ENCODE data around the gene TPM4.

Gene TPM4

DNA sequence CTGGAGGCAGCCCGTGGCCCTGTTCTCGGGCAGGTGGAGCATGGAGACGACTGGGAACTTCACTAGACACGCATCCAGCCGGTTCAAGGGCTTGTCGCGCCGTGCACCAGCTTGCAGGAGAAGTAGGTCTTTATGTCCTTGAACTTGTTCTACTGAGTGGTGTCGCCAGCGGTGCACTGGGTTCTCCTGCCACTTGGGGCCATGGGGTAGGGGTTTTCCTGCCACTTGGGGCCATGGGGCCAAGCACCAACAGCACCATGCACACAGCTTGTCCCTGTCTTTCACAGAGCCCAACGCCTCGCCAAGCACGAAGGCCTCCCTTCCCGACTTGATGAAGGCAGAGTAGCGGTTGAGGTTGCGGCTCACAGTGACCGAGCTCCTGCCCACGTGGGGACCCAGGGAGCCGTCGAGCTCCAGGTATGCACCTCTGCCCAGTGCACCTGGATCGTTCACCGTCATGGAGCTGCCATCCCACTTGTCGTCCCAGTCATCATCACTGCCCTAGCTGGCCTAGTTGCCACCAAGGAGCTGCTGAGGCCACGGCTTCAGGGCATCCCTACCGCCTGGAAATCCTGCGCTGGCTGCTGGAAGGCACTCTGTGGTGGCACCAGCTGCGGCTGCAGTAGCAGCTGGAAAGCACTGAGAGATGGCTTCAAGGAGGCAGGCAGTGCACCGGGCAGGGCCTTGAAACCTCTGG, 40.5 kb upstream of the TPM4 start:
- Histone ChIP-seq H3K27me3 (ENCODE audit: insufficient read depth, low read length) (no peaks in the 10 kb centered on the region), H3K4me1 (ENCODE audit: insufficient read depth, low read length) (no peaks in the 10 kb centered on the region), H3K4me3 (ENCODE audit: low read length) (no peak overlapping the region), H3K9me3 (ENCODE audit: insufficient read depth, low read depth, low read length) (peaks cover 27% of the 10 kb centered on the region; the same call in 1 of the 2 replicates), H3K36me3 (ENCODE audit: insufficient read depth, low read depth, low read length) (no peaks in the 10 kb centered on the region), H3K27ac (ENCODE audit: low read length) (no peak overlapping the region), H3K9ac (ENCODE audit: low read depth, low read length) (no peak overlapping the region)

DNA sequence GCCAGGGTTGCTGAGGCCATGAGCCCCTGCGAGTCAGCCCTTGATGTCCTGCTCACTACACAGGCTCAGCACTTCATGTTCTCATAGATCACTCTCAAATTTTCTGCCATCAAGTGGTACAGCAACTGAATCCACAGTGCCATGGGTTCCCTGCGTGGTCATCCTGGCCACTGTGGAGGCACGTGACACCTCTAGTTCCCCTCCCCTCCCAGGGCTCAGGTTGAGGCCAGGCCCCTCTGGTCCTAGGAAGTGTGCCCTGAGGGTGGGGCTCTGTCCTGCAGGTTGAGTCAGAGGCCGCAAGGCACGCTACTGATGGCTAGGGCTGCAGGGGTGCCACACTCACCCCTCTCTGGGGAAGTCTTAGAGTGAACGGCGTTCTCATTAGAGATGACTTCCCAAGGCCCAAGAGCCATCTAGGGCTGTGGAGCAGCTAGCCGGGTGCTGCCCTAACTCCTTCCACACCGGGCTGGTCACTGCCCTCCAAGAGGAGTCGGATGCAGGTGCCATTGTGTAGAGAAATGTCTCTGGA, 39.8 kb upstream of the TPM4 start:
- no peak overlapping the region for H3K9ac ChIP-seq (ENCODE audit: low read depth, low read length)
- no peaks in the 10 kb centered on the region for H3K4me1 ChIP-seq (ENCODE audit: insufficient read depth, low read length)
- no peaks in the 10 kb centered on the region for H3K36me3 ChIP-seq (ENCODE audit: insufficient read depth, low read depth, low read length)
- no peak overlapping the region for H3K4me3 ChIP-seq (ENCODE audit: low read length)
- no peaks in the 10 kb centered on the region for H3K27me3 ChIP-seq (ENCODE audit: insufficient read depth, low read length)
- no peak overlapping the region for H3K27ac ChIP-seq (ENCODE audit: low read length)
- peaks cover 27% of the 10 kb centered on the region; the same call in 1 of the 2 replicates for H3K9me3 ChIP-seq (ENCODE audit: insufficient read depth, low read depth, low read length)

DNA sequence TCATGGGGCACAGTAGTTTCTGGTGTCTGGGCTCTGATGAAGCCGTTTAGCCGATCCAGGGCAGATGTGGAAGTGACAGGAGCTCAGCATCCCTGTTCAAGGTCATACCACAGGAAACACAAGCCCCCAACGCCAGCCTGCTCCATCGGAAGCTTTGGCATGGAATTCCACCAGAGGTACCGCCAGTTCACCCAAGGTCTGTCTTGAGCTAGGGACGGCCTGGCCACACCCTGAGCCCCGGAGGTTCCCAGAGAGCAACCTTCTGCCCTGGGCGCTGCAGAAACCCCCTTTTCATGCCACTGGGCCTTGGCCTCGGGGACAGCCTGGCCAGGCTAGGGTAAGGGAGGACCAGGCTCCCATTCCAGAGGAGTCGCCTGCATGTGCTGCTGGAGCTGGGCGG, 39.4 kb upstream of the TPM4 start:
- no peak overlapping the region for H3K9ac ChIP-seq (ENCODE audit: low read depth, low read length)

DNA sequence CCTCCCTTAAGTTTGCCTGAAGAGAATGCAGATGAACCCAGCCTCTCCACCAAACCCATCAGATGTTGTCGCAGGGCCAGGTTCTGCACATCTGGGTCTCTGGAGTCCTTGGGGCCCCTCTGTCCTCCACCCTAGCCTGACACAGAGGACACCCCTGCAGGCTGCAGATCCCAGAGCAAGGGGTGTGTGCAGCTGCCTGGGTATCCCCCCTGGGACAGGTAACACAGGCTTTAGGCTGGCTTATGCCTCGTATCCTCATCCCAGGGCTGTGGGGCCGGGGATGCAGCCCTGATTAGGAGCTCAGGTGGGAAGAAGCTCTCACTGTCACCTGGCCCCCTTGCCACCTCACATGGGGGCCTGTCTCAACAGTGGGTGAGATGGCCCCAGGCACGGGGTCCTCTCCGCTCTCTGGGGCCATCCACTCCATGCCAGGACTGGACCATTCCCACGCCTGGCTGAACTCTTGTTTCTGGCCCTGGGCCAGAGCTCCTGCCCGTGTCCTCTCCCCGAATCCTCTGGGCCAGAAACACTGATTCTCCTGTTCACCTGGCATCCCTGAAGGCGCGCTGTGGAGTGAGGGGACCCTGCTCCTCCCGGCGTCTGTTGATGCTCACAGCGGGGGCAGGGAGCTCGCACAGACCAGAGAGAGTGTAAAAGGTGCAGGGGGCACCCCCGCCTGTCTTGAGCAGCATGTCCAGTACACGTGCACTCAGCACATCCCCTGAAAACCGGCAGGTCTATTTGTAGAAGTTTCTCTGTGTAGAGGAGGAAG, 38.7 kb upstream of the TPM4 start:
- Histone ChIP-seq H3K9ac (ENCODE audit: low read depth, low read length) (no peak overlapping the region), H3K27ac (ENCODE audit: low read length) (no peak overlapping the region), H3K9me3 (ENCODE audit: insufficient read depth, low read depth, low read length) (peaks cover 23% of the 10 kb centered on the region; the same call in 1 of the 2 replicates), H3K4me1 (ENCODE audit: insufficient read depth, low read length) (no peaks in the 10 kb centered on the region), H3K4me3 (ENCODE audit: low read length) (no peak overlapping the region), H3K27me3 (ENCODE audit: insufficient read depth, low read length) (no peaks in the 10 kb centered on the region; the same call in 1 of the 2 replicates), H3K36me3 (ENCODE audit: insufficient read depth, low read depth, low read length) (no peaks in the 10 kb centered on the region)

More for the DNA sequence above, 39.4 kb upstream of the TPM4 start:
- H3K9me3 ChIP-seq (ENCODE audit: insufficient read depth, low read depth, low read length): peaks cover 27% of the 10 kb centered on the region; the same call in 1 of the 2 replicates
- no peak overlapping the region for H3K27ac ChIP-seq (ENCODE audit: low read length)
- no peaks in the 10 kb centered on the region for H3K36me3 ChIP-seq (ENCODE audit: insufficient read depth, low read depth, low read length)
- H3K4me1 ChIP-seq (ENCODE audit: insufficient read depth, low read length): no peaks in the 10 kb centered on the region
- no peaks in the 10 kb centered on the region for H3K27me3 ChIP-seq (ENCODE audit: insufficient read depth, low read length)
- H3K4me3 ChIP-seq (ENCODE audit: low read length): no peak overlapping the region

DNA sequence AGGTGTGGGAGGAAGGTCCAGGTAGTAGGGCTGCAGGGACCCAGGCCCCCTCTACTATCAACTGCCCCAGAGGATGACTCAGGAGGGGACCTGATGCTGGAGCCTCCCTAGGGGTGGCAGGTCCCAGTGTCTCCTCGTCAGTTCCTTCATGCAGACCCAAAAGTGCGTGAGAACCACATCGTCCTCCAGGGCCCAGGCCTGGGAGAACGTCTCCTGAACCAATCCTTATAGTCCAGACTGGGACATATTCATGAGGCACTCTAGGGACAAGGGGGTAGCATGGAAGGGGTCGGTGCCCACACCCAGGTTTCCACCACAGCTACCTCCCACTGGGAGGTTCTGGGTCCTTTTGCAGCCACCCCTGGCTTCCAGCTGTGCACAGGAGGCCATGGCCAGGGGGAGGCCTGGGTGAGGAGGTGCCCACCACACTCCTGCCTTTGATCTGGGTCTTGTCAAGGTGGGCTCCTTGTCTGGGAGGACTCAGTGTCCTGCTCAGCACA, 38.0 kb upstream of the TPM4 start:
- peaks cover 17% of the 10 kb centered on the region; the same call in 1 of the 2 replicates for H3K9me3 ChIP-seq (ENCODE audit: insufficient read depth, low read depth, low read length)
- H3K27me3 ChIP-seq (ENCODE audit: insufficient read depth, low read length): no peaks in the 10 kb centered on the region; the same call in 1 of the 2 replicates
- H3K36me3 ChIP-seq (ENCODE audit: insufficient read depth, low read depth, low read length): no peaks in the 10 kb centered on the region
- H3K4me1 ChIP-seq (ENCODE audit: insufficient read depth, low read length): no peaks in the 10 kb centered on the region
- no peak overlapping the region for H3K9ac ChIP-seq (ENCODE audit: low read depth, low read length)
- H3K27ac ChIP-seq (ENCODE audit: low read length): no peak overlapping the region
- no peak overlapping the region for H3K4me3 ChIP-seq (ENCODE audit: low read length)

DNA sequence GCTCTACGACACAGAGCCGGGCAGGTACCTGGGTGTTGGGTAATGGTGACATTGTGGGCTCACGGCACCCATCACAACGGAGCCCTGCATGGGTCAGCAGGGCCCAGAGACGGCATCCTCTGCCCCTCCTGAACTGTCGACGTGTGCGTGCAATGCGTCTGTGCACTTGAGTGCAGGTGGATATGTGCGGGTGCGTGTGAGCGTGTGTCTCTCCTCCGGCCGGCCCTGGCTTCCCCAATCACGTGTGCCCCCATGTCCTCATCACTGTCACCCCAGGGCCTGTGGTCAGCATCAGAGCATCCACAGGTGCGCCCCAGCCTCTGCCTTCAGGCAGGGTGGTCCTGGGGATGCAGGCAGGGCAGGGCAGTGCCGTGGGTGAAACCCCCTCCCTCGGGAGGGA, 37.2 kb upstream of the TPM4 start:
- H3K9me3 ChIP-seq (ENCODE audit: insufficient read depth, low read depth, low read length): peaks cover 16% of the 10 kb centered on the region; the same call in 1 of the 2 replicates
- H3K27me3 ChIP-seq (ENCODE audit: insufficient read depth, low read length): no peaks in the 10 kb centered on the region; the same call in 1 of the 2 replicates
- no peak overlapping the region for H3K27ac ChIP-seq (ENCODE audit: low read length)
- no peaks in the 10 kb centered on the region for H3K4me1 ChIP-seq (ENCODE audit: insufficient read depth, low read length)
- H3K9ac ChIP-seq (ENCODE audit: low read depth, low read length): no peak overlapping the region
- no peak overlapping the region for H3K4me3 ChIP-seq (ENCODE audit: low read length)
- no peaks in the 10 kb centered on the region for H3K36me3 ChIP-seq (ENCODE audit: insufficient read depth, low read depth, low read length)

DNA sequence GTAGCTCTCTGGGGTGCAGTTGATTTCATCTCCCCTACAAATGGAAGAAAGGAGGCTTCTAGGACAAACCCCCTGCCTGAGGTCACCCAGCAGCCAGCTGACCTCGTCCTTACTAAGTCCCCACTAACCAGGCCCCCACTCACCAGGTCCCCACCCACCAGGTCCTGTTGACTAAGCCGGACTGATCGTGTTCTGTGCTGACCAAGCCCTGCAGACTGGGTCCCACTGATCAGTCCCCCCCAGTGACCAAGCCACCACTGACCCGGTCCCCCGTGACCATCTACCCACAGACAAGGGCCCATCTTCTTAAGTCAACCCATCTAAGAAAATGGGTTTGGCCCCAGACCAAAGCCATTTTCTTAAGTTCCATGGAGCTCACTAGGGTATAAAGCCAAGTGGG, 36.8 kb upstream of the TPM4 start:
- no peaks in the 10 kb centered on the region for H3K4me1 ChIP-seq (ENCODE audit: insufficient read depth, low read length)

DNA sequence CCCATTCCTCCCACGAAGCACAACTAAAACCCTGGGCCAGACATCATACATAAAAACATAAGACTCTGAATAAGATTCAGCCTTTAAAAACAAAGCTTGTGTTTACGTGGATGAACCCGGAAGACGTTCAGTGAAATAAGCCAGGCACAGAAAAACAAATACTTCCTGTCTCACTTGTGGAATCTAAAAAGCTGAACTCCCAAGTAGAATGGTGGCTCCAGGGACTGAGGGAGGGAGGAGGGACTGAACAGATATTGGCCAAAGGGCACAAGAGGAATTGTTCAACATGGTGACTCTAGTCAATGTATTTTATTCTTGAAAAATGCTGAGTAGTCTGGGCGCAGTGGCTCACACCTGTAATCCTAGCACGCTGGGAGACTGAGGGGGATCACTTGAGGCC, 35.7 kb upstream of the TPM4 start:
- H3K36me3 ChIP-seq (ENCODE audit: insufficient read depth, low read depth, low read length): no peaks in the 10 kb centered on the region
- peaks cover 10% of the 10 kb centered on the region; the same call in 1 of the 2 replicates for H3K9me3 ChIP-seq (ENCODE audit: insufficient read depth, low read depth, low read length)
- H3K4me3 ChIP-seq (ENCODE audit: low read length): no peak overlapping the region
- no peak overlapping the region for H3K27ac ChIP-seq (ENCODE audit: low read length)
- no peak overlapping the region for H3K9ac ChIP-seq (ENCODE audit: low read depth, low read length)
- H3K27me3 ChIP-seq (ENCODE audit: insufficient read depth, low read length): no peaks in the 10 kb centered on the region; the same call in 1 of the 2 replicates
- H3K4me1 ChIP-seq (ENCODE audit: insufficient read depth, low read length): no peaks in the 10 kb centered on the region

More for the DNA sequence above, 36.8 kb upstream of the TPM4 start:
- Histone ChIP-seq H3K27me3 (ENCODE audit: insufficient read depth, low read length) (no peaks in the 10 kb centered on the region; the same call in 1 of the 2 replicates), H3K9ac (ENCODE audit: low read depth, low read length) (no peak overlapping the region), H3K9me3 (ENCODE audit: insufficient read depth, low read depth, low read length) (peaks cover 16% of the 10 kb centered on the region; the same call in 1 of the 2 replicates), H3K36me3 (ENCODE audit: insufficient read depth, low read depth, low read length) (no peaks in the 10 kb centered on the region), H3K4me3 (ENCODE audit: low read length) (no peak overlapping the region), H3K27ac (ENCODE audit: low read length) (no peak overlapping the region)

DNA sequence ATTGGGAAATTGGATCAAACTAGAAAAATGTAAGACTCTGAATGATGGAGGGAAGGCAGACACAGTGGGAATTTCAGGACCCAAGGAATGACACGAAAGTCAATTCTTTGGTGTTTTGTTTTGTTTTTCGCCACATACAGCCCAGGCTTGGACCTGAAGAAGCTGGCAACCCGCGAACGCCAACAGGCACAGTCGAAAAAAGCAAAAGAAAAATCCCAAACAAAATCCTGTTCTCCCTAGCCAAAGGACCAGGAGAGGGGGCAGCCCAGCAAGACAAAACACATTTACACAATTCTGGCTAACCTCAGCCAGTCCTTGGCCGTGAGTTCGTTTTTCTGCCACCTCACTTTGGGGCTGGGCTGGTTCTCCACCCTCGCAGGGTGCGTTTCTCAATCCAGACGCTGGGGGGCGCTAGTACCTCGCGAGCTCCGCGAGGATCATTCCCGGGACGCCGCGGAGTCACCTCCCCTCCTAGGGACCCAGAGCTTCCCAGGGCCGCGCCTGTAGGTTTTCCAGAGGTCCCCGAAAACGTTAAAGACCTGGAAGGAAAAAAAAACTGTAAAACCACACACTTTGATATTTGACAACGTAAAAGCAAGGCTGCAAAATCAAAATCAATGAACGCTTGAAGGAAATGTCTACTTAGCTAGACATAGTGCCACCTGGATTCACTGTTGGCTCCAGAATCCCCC, 34.9 kb upstream of the TPM4 start:
- no peaks in the 10 kb centered on the region for H3K4me1 ChIP-seq (ENCODE audit: insufficient read depth, low read length)
- no peak overlapping the region for H3K4me3 ChIP-seq (ENCODE audit: low read length)
- no peak overlapping the region for H3K27ac ChIP-seq (ENCODE audit: low read length)
- H3K27me3 ChIP-seq (ENCODE audit: insufficient read depth, low read length): no peaks in the 10 kb centered on the region; the same call in 1 of the 2 replicates
- H3K36me3 ChIP-seq (ENCODE audit: insufficient read depth, low read depth, low read length): no peaks in the 10 kb centered on the region
- H3K9ac ChIP-seq (ENCODE audit: low read depth, low read length): no peak overlapping the region; the same call in 1 of the 2 replicates
- peaks cover 4% of the 10 kb centered on the region; the same call in 1 of the 2 replicates for H3K9me3 ChIP-seq (ENCODE audit: insufficient read depth, low read depth, low read length)

DNA sequence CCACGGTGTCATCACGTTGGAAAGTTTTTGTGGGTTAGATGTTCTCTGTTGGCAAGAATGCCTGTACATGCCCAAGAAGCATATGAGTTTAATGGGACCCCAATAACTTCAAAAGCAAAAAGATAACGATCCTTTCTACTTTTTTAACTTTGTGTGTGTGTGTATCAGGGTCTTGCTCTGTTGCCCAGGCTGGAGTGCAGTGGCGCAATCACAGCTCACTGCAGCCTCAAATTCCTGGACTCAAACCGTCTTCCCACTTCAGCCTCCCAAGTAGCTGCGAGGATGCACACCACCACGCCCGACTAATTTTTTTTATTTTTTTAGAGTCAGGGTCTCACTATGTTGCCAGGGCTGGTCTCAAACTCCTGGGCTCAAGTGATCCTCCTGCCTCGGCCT, 34.3 kb upstream of the TPM4 start:
- Histone ChIP-seq H3K9ac (ENCODE audit: low read depth, low read length) (no peak overlapping the region), H3K4me3 (ENCODE audit: low read length) (no peak overlapping the region)

DNA sequence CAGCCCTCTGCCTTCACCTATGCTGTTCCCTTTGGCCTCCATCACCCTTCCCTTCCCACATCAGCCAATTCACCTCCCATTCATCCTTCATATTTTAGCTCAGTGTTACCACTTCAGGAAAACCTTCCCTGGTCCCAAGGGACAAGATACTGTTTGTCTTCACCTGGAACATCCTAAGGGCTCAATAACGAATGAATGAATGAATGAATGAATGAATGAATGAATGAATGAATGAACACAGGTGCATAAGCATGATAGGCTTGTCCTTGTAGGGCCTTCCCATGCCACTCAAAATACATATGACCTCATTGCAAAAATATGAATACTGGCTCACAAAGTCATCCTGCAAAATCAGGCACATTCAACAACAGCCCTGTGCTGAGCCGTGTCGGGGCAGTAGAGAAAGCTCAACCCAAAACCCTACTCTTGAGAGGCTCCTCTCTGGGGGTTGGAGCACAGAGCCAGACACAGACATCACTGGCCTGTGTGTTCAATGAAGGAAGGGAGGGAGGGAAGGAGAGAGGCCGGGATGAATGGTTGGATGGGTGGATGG, 33.7 kb upstream of the TPM4 start:
- H3K9me3 ChIP-seq (ENCODE audit: insufficient read depth, low read depth, low read length): peaks cover 4% of the 10 kb centered on the region; the same call in 1 of the 2 replicates
- H3K9ac ChIP-seq (ENCODE audit: low read depth, low read length): no peak overlapping the region
- no peak overlapping the region for H3K4me3 ChIP-seq (ENCODE audit: low read length)
- H3K4me1 ChIP-seq (ENCODE audit: insufficient read depth, low read length): no peaks in the 10 kb centered on the region
- no peak overlapping the region for H3K27ac ChIP-seq (ENCODE audit: low read length)
- no peaks in the 10 kb centered on the region for H3K36me3 ChIP-seq (ENCODE audit: insufficient read depth, low read depth, low read length)
- H3K27me3 ChIP-seq (ENCODE audit: insufficient read depth, low read length): no peaks in the 10 kb centered on the region; the same call in 1 of the 2 replicates

More for the DNA sequence above, 34.3 kb upstream of the TPM4 start:
- Histone ChIP-seq H3K4me1 (ENCODE audit: insufficient read depth, low read length) (no peaks in the 10 kb centered on the region), H3K27me3 (ENCODE audit: insufficient read depth, low read length) (no peaks in the 10 kb centered on the region; the same call in 1 of the 2 replicates), H3K9me3 (ENCODE audit: insufficient read depth, low read depth, low read length) (peaks cover 4% of the 10 kb centered on the region; the same call in 1 of the 2 replicates), H3K36me3 (ENCODE audit: insufficient read depth, low read depth, low read length) (no peaks in the 10 kb centered on the region), H3K27ac (ENCODE audit: low read length) (no peak overlapping the region)

All from iPS-20b (cell line).